Fibroblast of lung (primary cell): ENCODE measurements around the gene ILF2. TPM values are rescaled to one million over a fixed set of nuclear protein-coding genes. Genes with fewer than 3 reads are reported as not detected.

Source experiments
- DNase-seq, 2 donors: peaks; one replicate each; pipeline versions ENCODE4 v3.0.0 to v3.0.0-alpha.2; 2010; ENCODE audit warnings: low read depth in 2 of 2
- H2AFZ ChIP-seq: 2 replicates; pipeline ENCODE4 v1.5.1; 2012; ENCODE audit warnings: low read length, control low read depth, inconsistent platforms
- H3K27ac ChIP-seq: 2 replicates; pipeline ENCODE4 v1.5.1; 2011; ENCODE audit warnings: low read length, control low read depth; ENCODE audit not compliant: insufficient read depth
- H3K27me3 ChIP-seq: 2 replicates; pipeline ENCODE4 v1.5.1; 2011; ENCODE audit warnings: mild to moderate bottlenecking, low read length; ENCODE audit not compliant: control insufficient read depth, insufficient read depth
- H3K36me3 ChIP-seq: 2 replicates; pipeline ENCODE4 v1.5.1; 2011; ENCODE audit warnings: low read length; ENCODE audit not compliant: control insufficient read depth, insufficient read depth
- H3K4me1 ChIP-seq: 2 replicates; pipeline ENCODE4 v1.5.1; 2011; ENCODE audit warnings: low read length; ENCODE audit not compliant: control insufficient read depth, insufficient read depth; ENCODE audit errors: extremely low read depth
- H3K4me2 ChIP-seq: 2 replicates; pipeline ENCODE4 v1.5.1; 2011; ENCODE audit warnings: low read length, control low read depth; ENCODE audit not compliant: insufficient read depth; ENCODE audit errors: extremely low read depth
- H3K4me3 ChIP-seq, 4 experiments: fragments of 200-600 bp in 1 of 4; sonication (generic) in 1 of 4; replicated peaks in 1 of 4; 2 replicates each; pipeline ENCODE4 v1.5.1; 2011 to 2016; ENCODE audit warnings: low read length in 4 of 4, low read depth in 3 of 4, mild to moderate bottlenecking in 3 of 4, control low read depth in 2 of 4, inconsistent platforms in 1 of 4, mixed read lengths in 1 of 4; ENCODE audit not compliant: insufficient read depth in 1 of 4; ENCODE audit errors: control extremely low read depth in 1 of 4
- H3K79me2 ChIP-seq: 2 replicates; pipeline ENCODE4 v1.5.1; 2012; ENCODE audit warnings: mild to moderate bottlenecking, low read length, inconsistent platforms; ENCODE audit not compliant: control insufficient read depth, insufficient read depth
- H3K9ac ChIP-seq: 2 replicates; pipeline ENCODE4 v1.5.1; 2011; ENCODE audit warnings: mild to moderate bottlenecking, low read length, control low read depth; ENCODE audit not compliant: insufficient read depth
- H3K9me3 ChIP-seq: 2 replicates; pipeline ENCODE4 v1.5.1; 2012; ENCODE audit warnings: low read depth, low read length; ENCODE audit not compliant: control insufficient read depth, insufficient read depth
- H4K20me1 ChIP-seq: 2 replicates; pipeline ENCODE4 v1.5.1; 2011; ENCODE audit warnings: low read length; ENCODE audit not compliant: control insufficient read depth, insufficient read depth; ENCODE audit errors: extremely low read depth
- CTCF ChIP-seq, 2 donors: IDR thresholded peaks in 1 of 2; conservative IDR thresholded peaks in 1 of 2; 1 replicate in 1 of 2; 2 replicates in 1 of 2; pipeline ENCODE4 v1.5.1; 2011 to 2012; ENCODE audit warnings: low read length in 2 of 2, control low read depth in 1 of 2, inconsistent platforms in 1 of 2, low read depth in 1 of 2, mild to moderate bottlenecking in 1 of 2
- EZH2 ChIP-seq: IDR thresholded peaks from 2 replicates; pipeline ENCODE4 v1.5.1; 2012; ENCODE audit warnings: low read length, control low read depth, mild to moderate bottlenecking; ENCODE audit errors: missing control alignments
- polyA plus RNA-seq, 2 donors: library from polyadenylated mRNA; depleted of rRNA in 1 of 2; stranded (reverse) in 1 of 2; unstranded in 1 of 2; fragments of >200 nt; gene quantifications; 2 replicates each; pipeline ENCODE4 v1.2.1, GENCODE V29; 2011 to 2012; ENCODE audit warnings: missing spikeins in 1 of 2
- total RNA-seq: library from RNA; depleted of rRNA; stranded (reverse); fragments of >200 nt; gene quantifications from 2 replicates; pipeline ENCODE4 v1.2.1, GENCODE V29; 2014

The ILF2 gene
- total and polyA plus RNA-seq, 2 donors (not counting 1 experiment from before 2014, with no cell fraction given), result 135 to 235 TPM

- no peak for DNase-seq
- Histone ChIP-seq H3K79me2 (no peaks in the 10 kb centered on the region), H3K27me3 (peaks cover 15% of the 10 kb centered on the region), H3K9ac (no peak overlapping the region), H3K4me3 (no peak overlapping the region), H4K20me1 (no peaks in the 10 kb centered on the region), H3K4me1 (peaks cover 2% of the 10 kb centered on the region), H2AFZ (no peak overlapping the region), H3K27ac (no peak overlapping the region), H3K36me3 (no peaks in the 10 kb centered on the region), H3K9me3 (no peaks in the 10 kb centered on the region), H3K4me2 (no peak overlapping the region)
- no peak for TF ChIP-seq EZH2
- TF ChIP-seq CTCF (conservative IDR thresholded peaks at IDR 0.05 in 1 of 2, IDR thresholded peaks at IDR 0.05 in 1 of 2; ENCODE audit: low read depth in 1 of 2, low read length in 2 of 2), result no peak
These were observed 14.9 kb upstream of the ILF2 start for GRCh38 chr1:153685544-153686340.

GRCh38 chr1:153684892-153685291, 14.1 kb upstream of the ILF2 start:
- Histone ChIP-seq H3K4me3 (no peak overlapping the region), H3K27ac (no peak overlapping the region), H2AFZ (no peak overlapping the region), H3K79me2 (no peaks in the 10 kb centered on the region), H3K9ac (no peak overlapping the region), H3K4me2 (no peak overlapping the region), H3K27me3 (peaks cover 22% of the 10 kb centered on the region), H4K20me1 (no peaks in the 10 kb centered on the region), H3K9me3 (no peaks in the 10 kb centered on the region), H3K4me1 (peaks cover 2% of the 10 kb centered on the region), H3K36me3 (no peaks in the 10 kb centered on the region)
- TF ChIP-seq CTCF (conservative IDR thresholded peaks at IDR 0.05 in 1 of 2, IDR thresholded peaks at IDR 0.05 in 1 of 2; ENCODE audit: low read depth in 1 of 2, low read length in 2 of 2) (no peak), EZH2 (no peak)
- no peak for DNase-seq

DNA sequence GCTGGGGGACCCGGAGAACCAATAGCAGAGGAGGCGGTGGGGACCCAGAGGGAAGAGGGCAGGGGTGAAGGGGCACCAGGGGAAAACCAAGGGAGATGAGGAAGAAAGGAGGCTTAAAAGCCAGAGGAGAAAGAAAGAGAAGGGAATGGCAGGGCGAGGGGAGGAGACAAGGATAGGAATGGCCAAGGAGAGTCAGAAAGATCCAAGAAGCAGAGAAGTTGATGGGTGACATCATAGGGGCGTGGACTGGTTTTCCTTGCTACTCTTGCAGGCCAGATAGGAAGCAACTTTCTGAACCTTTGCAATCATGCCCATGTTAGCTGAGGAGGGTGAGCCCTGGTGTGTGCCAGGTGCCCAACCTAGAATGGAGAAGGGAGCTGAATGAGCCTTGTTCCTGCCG, 13.1 kb upstream of the ILF2 start:
- H3K9ac ChIP-seq, result no peak overlapping the region
- H3K27ac ChIP-seq, result no peak overlapping the region
- no peak for DNase-seq
- TF ChIP-seq CTCF (conservative IDR thresholded peaks at IDR 0.05 in 1 of 2, IDR thresholded peaks at IDR 0.05 in 1 of 2; ENCODE audit: low read depth in 1 of 2, low read length in 2 of 2) (no peak), EZH2 (no peak)
- H3K4me2 ChIP-seq, result no peak overlapping the region
- no peaks in the 10 kb centered on the region for H3K36me3 ChIP-seq
- no peaks in the 10 kb centered on the region for H3K79me2 ChIP-seq
- H3K9me3 ChIP-seq, result no peaks in the 10 kb centered on the region
- no peaks in the 10 kb centered on the region for H4K20me1 ChIP-seq
- H3K27me3 ChIP-seq, result peaks cover 33% of the 10 kb centered on the region
- H3K4me1 ChIP-seq, result peaks cover 5% of the 10 kb centered on the region
- no peak overlapping the region for H2AFZ ChIP-seq
- H3K4me3 ChIP-seq, result no peak overlapping the region
